Measurements from ENCODE around the gene XYLT1.

The XYLT1 gene

DNA sequence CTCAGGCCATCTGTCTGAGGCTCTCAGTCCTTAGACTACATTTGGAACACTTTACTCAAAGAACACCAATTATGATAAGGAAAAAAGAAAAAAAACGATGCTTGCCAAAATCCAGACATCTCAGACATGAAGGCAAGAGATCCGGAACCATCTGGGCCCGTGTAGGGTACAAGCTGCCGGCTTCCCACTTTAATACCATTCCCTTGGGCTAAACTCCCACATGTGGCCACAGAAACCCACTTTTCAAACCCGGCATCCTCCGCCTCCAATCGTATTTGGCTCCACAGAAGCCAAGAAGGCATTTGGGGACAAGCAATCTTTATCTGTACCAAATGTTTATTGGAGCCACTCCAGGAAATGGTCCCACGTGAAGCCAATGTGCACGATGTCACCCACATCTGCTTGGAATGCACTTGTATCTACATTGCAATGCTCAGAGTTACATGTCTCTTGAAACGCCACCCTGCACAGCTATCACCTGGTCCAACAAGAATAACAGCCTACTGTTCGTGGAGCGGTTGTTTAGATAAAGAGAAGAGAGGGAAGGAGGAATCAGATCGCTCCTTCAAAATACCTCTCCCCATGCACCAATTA, 33.5 kb downstream of the XYLT1 start:
- TF ChIP-seq CTCF (IDR thresholded peaks at IDR 0.05): no peak
- peaks cover 16% of the 10 kb centered on the region for H3K27me3 Mint-ChIP-seq (ENCODE audit: low read depth, poor library complexity)
- no peaks in the 10 kb centered on the region for H3K9me3 Mint-ChIP-seq
- H3K4me1 Mint-ChIP-seq: peaks cover 7% of the 10 kb centered on the region
- DNase-seq: no peak
- H3K4me3 Mint-ChIP-seq: no peak overlapping the region
- no peak overlapping the region for H3K27ac Mint-ChIP-seq
- no peaks in the 10 kb centered on the region for H3K36me3 Mint-ChIP-seq (ENCODE audit: low read depth)

DNA sequence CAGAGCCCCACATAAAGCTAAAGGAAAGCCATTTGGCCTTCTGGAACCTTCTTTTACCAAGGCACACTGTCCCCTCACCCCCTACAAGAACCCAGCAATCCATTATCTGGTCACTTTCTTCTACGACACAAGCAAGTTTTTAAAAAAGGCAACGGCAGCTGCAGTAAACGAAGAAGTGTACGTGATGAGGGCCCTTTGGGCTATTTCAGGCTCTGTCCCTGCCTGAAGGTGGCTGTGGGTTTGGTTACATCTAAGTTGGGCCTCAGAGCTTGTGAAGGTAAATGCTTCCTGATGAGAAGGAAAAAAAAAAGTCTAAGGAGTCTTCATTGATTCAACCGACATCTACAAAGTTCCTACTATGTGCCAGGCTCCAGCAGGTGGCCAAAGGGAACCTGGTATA, 35.4 kb downstream of the XYLT1 start:
- TF ChIP-seq CTCF (IDR thresholded peaks at IDR 0.05): no peak
- H3K27me3 Mint-ChIP-seq (ENCODE audit: low read depth, poor library complexity): peaks cover 16% of the 10 kb centered on the region
- H3K9me3 Mint-ChIP-seq: no peaks in the 10 kb centered on the region
- no peak for DNase-seq
- no peak overlapping the region for H3K4me3 Mint-ChIP-seq
- H3K36me3 Mint-ChIP-seq (ENCODE audit: low read depth): no peaks in the 10 kb centered on the region
- H3K4me1 Mint-ChIP-seq: peaks cover 7% of the 10 kb centered on the region
- H3K27ac Mint-ChIP-seq: no peak overlapping the region

DNA sequence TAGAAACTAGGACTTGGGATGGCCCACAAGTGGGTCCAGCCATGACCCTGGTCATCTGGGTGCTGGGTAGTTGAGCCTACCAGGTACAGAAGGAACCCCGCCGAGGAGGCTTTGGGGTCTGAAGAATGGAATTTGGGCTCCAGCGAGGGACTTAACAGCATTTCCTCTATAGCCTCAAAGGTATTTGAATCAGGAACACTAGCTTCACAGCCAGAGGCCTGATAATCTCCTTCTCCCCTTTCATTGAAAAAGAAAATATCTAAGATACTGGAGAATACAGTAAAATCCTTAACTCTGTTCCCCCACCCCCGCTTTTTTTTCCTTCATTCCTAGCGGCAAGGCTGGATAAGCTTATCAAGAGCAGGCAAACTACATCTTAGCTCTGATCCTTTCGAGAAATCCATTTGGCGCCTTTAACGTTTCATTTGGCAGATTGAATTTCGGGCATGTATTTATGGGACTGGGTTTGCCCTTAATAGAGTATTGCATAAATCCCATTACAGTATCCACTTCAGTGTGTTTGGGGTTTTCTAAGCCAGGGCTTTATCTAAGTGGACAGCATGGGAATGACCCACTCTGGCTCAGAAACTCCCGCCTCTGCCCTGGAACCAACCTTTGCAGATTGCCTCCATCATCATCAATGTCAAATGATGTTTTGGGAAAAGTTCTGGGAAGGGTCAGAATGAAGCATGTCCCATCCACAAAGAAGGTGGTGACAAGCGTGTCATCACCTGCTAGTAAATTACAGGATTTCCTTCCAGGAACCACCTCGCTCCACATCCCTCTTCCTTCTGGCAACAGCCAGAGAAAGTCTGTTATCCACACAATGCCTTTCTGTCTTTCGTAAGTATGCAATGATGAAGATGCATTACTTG, 36.9 kb downstream of the XYLT1 start:
- H3K9me3 Mint-ChIP-seq: no peaks in the 10 kb centered on the region
- H3K27me3 Mint-ChIP-seq (ENCODE audit: low read depth, poor library complexity): peaks cover 16% of the 10 kb centered on the region
- no peak for TF ChIP-seq CTCF (IDR thresholded peaks at IDR 0.05)
- no peak overlapping the region for H3K4me3 Mint-ChIP-seq
- peaks cover 7% of the 10 kb centered on the region for H3K4me1 Mint-ChIP-seq
- no peak overlapping the region for H3K27ac Mint-ChIP-seq
- H3K36me3 Mint-ChIP-seq (ENCODE audit: low read depth): no peaks in the 10 kb centered on the region
- DNase-seq: no peak

- Mint-ChIP-seq H3K27ac (no peak overlapping the region), H3K9me3 (no peaks in the 10 kb centered on the region), H3K4me3 (no peak overlapping the region), H3K27me3 (ENCODE audit: low read depth, poor library complexity) (peaks cover 16% of the 10 kb centered on the region), H3K36me3 (ENCODE audit: low read depth) (no peaks in the 10 kb centered on the region), H3K4me1 (peaks cover 7% of the 10 kb centered on the region)
- DNase-seq: no peak
- TF ChIP-seq CTCF (IDR thresholded peaks at IDR 0.05): no peak
Observed at GRCh38 chr16:17432901-17433576, 37.7 kb downstream of the XYLT1 start.

- peaks cover 13% of the 10 kb centered on the region for H3K27me3 Mint-ChIP-seq (ENCODE audit: low read depth, poor library complexity)
- no peak for DNase-seq
- no peaks in the 10 kb centered on the region for H3K36me3 Mint-ChIP-seq (ENCODE audit: low read depth)
- H3K4me3 Mint-ChIP-seq: no peak overlapping the region
- peaks cover 7% of the 10 kb centered on the region for H3K4me1 Mint-ChIP-seq
- no peak for TF ChIP-seq CTCF (IDR thresholded peaks at IDR 0.05)
- H3K9me3 Mint-ChIP-seq: no peaks in the 10 kb centered on the region
- H3K27ac Mint-ChIP-seq: no peak overlapping the region
Observed at GRCh38 chr16:17431968-17432625, 38.7 kb downstream of the XYLT1 start.
